ENCODE measurements around the gene RXRG.

RXRG gene

GRCh38 chr1:165449131-165449530 is 4.2 kb upstream of the RXRG start:
- no peak for DNase-seq (ENCODE audit: low read depth)

- DNase-seq (ENCODE audit: low read depth) = no peak
Observed at GRCh38 chr1:165445388-165445787, 462 bp upstream of the RXRG start.

- DNase-seq (ENCODE audit: low read depth) = no peak
Observed at GRCh38 chr1:165443539-165444311, 1.2 kb downstream of the RXRG start.

- DNase-seq (ENCODE audit: low read depth) = no peak
Observed at GRCh38 chr1:165442653-165443052, 2.3 kb downstream of the RXRG start.

- no peak for DNase-seq (ENCODE audit: low read depth)
Observed at GRCh38 chr1:165442053-165442452, 2.9 kb downstream of the RXRG start.

- no peak for DNase-seq (ENCODE audit: low read depth)
Observed at GRCh38 chr1:165441166-165441880, 3.6 kb downstream of the RXRG start.

GRCh38 chr1:165439330-165439729 is 5.6 kb downstream of the RXRG start:
- DNase-seq (ENCODE audit: low read depth) = no peak

GRCh38 chr1:165436994-165437393 is 7.9 kb downstream of the RXRG start:
- no peak for DNase-seq (ENCODE audit: low read depth)

GRCh38 chr1:165435801-165436200 is 9.1 kb downstream of the RXRG start:
- DNase-seq (ENCODE audit: low read depth) = no peak

- DNase-seq (ENCODE audit: low read depth) = no peak
Observed at GRCh38 chr1:165434281-165434680, 10.6 kb downstream of the RXRG start.

GRCh38 chr1:165431079-165431478 is 13.8 kb downstream of the RXRG start:
- DNase-seq (ENCODE audit: low read depth) = no peak

GRCh38 chr1:165426745-165427144 is 18.2 kb downstream of the RXRG start:
- no peak for DNase-seq (ENCODE audit: low read depth)

- no peak for DNase-seq (ENCODE audit: low read depth)
Observed at GRCh38 chr1:165425621-165426020, 19.3 kb downstream of the RXRG start.

- DNase-seq (ENCODE audit: low read depth) = no peak
Observed at GRCh38 chr1:165424454-165425216, 20.3 kb downstream of the RXRG start.

GRCh38 chr1:165423136-165423535 is 21.8 kb downstream of the RXRG start:
- no peak for DNase-seq (ENCODE audit: low read depth)

- DNase-seq (ENCODE audit: low read depth) = no peak
Observed at GRCh38 chr1:165420655-165421054, 24.3 kb downstream of the RXRG start.

- no peak for DNase-seq (ENCODE audit: low read depth)
Observed at GRCh38 chr1:165419839-165420238, 25.1 kb downstream of the RXRG start.

GRCh38 chr1:165418195-165418594 is 26.7 kb downstream of the RXRG start:
- no peak for DNase-seq (ENCODE audit: low read depth)

GRCh38 chr1:165416876-165417275 is 28.1 kb downstream of the RXRG start:
- DNase-seq (ENCODE audit: low read depth) = no peak

- no peak for DNase-seq (ENCODE audit: low read depth)
Observed at GRCh38 chr1:165415068-165415467, 29.9 kb downstream of the RXRG start.

- DNase-seq (ENCODE audit: low read depth) = no peak
Observed at GRCh38 chr1:165414620-165415019, 30.3 kb downstream of the RXRG start.

- no peak for DNase-seq (ENCODE audit: low read depth)
Observed at GRCh38 chr1:165411396-165411795, 33.5 kb downstream of the RXRG start.
